ENCODE data around the gene PLEKHG1.
A peak's percentile ranks its signal among the peaks of the same experiment; 100 is the strongest.

The PLEKHG1 gene

GRCh38 chr6:150641398-150642139 lies 41.9 kb downstream of the PLEKHG1 start:
- no peak for DNase-seq

- DNase-seq = peak; percentile 53
Observed at GRCh38 chr6:150646228-150646627, 46.5 kb downstream of the PLEKHG1 start.

- no peak for DNase-seq
Observed at GRCh38 chr6:150647051-150647450, 47.4 kb downstream of the PLEKHG1 start.

Measured in retina (tissue), 1 donor.